Measurements from ENCODE around the gene CHRNA4. TPM values are rescaled to one million over a fixed set of nuclear protein-coding genes. Genes with fewer than 3 reads are reported as not detected.
"Not testable (repeated sequence)": the region's sequence is repeated elsewhere in the genome, so short reads cannot be mapped to it uniquely, and the experiment has no call there.

The CHRNA4 gene
- total RNA-seq, 1 donor from 2014 or later, result not detected

- Mint-ChIP-seq H3K9me3 (peaks cover 4% of the 10 kb centered on the region), H3K36me3 (ENCODE audit: low read depth) (no peaks in the 10 kb centered on the region), H3K27me3 (ENCODE audit: insufficient read depth) (no peaks in the 10 kb centered on the region), H3K27ac (no peak overlapping the region), H3K4me1 (ENCODE audit: low read depth) (no peaks in the 10 kb centered on the region), H3K4me3 (no peak overlapping the region)
- DNase-seq (ENCODE audit: low spot score), result no peak
- intact Hi-C loops (cut with micrococcal nuclease), result no loop called here
These were observed 54.2 kb downstream of the CHRNA4 start for GRCh38 chr20:63306673-63307537.

- not testable (repeated sequence) for H3K27ac Mint-ChIP-seq
These were observed 55.0 kb downstream of the CHRNA4 start for GRCh38 chr20:63305933-63306672.

GRCh38 chr20:63305393-63305792, 55.8 kb downstream of the CHRNA4 start:
- Mint-ChIP-seq H3K4me1 (ENCODE audit: low read depth) (no peaks in the 10 kb centered on the region), H3K4me3 (no peak overlapping the region), H3K27ac (no peak overlapping the region), H3K9me3 (peaks cover 4% of the 10 kb centered on the region), H3K36me3 (ENCODE audit: low read depth) (no peaks in the 10 kb centered on the region), H3K27me3 (ENCODE audit: insufficient read depth) (peaks cover 6% of the 10 kb centered on the region)
- DNase-seq (ENCODE audit: low spot score), result no peak
- intact Hi-C loops (cut with micrococcal nuclease), result no loop called here

More at GRCh38 chr20:63305933-63306672, 55.0 kb downstream of the CHRNA4 start:
- H3K27me3 Mint-ChIP-seq (ENCODE audit: insufficient read depth); H3K36me3 Mint-ChIP-seq (ENCODE audit: low read depth); H3K4me1 Mint-ChIP-seq (ENCODE audit: low read depth); H3K4me3 Mint-ChIP-seq; intact Hi-C loops (cut with micrococcal nuclease); H3K9me3 Mint-ChIP-seq; DNase-seq (ENCODE audit: low spot score): not testable (repeated sequence)

- no peaks in the 10 kb centered on the region for H3K36me3 Mint-ChIP-seq (ENCODE audit: low read depth)
- DNase-seq (ENCODE audit: low spot score), result no peak
- no peak overlapping the region for H3K4me3 Mint-ChIP-seq
- H3K27ac Mint-ChIP-seq, result no peak overlapping the region
- peaks cover 6% of the 10 kb centered on the region for H3K27me3 Mint-ChIP-seq (ENCODE audit: insufficient read depth)
- no peaks in the 10 kb centered on the region for H3K4me1 Mint-ChIP-seq (ENCODE audit: low read depth)
- H3K9me3 Mint-ChIP-seq, result peaks cover 4% of the 10 kb centered on the region
- intact Hi-C loops (cut with micrococcal nuclease), result no loop called here
These were observed 58.0 kb downstream of the CHRNA4 start for GRCh38 chr20:63303095-63303666.

GRCh38 chr20:63301671-63302070, 59.5 kb downstream of the CHRNA4 start:
- Mint-ChIP-seq H3K27me3 (ENCODE audit: insufficient read depth) (peaks cover 6% of the 10 kb centered on the region), H3K36me3 (ENCODE audit: low read depth) (no peaks in the 10 kb centered on the region), H3K4me3 (no peak overlapping the region), H3K27ac (no peak overlapping the region), H3K4me1 (ENCODE audit: low read depth) (no peaks in the 10 kb centered on the region), H3K9me3 (peaks cover 4% of the 10 kb centered on the region)
- intact Hi-C loops (cut with micrococcal nuclease), result no loop called here
- no peak for DNase-seq (ENCODE audit: low spot score)

- no peaks in the 10 kb centered on the region for H3K36me3 Mint-ChIP-seq (ENCODE audit: low read depth)
- peaks cover 16% of the 10 kb centered on the region for H3K27me3 Mint-ChIP-seq (ENCODE audit: insufficient read depth)
- H3K9me3 Mint-ChIP-seq, result peaks cover 4% of the 10 kb centered on the region
- DNase-seq (ENCODE audit: low spot score), result no peak
- intact Hi-C loops (cut with micrococcal nuclease), result no loop called here
- no peaks in the 10 kb centered on the region for H3K4me1 Mint-ChIP-seq (ENCODE audit: low read depth)
- H3K27ac Mint-ChIP-seq, result no peak overlapping the region
- H3K4me3 Mint-ChIP-seq, result no peak overlapping the region
These were observed 62.3 kb downstream of the CHRNA4 start for GRCh38 chr20:63298731-63299312.

GRCh38 chr20:63297796-63298572, 63.2 kb downstream of the CHRNA4 start:
- H3K36me3 Mint-ChIP-seq (ENCODE audit: low read depth), result no peaks in the 10 kb centered on the region
- H3K9me3 Mint-ChIP-seq, result peaks cover 4% of the 10 kb centered on the region
- H3K4me3 Mint-ChIP-seq, result no peak overlapping the region
- no peak overlapping the region for H3K27ac Mint-ChIP-seq
- H3K4me1 Mint-ChIP-seq (ENCODE audit: low read depth), result no peaks in the 10 kb centered on the region
- DNase-seq (ENCODE audit: low spot score), result no peak
- intact Hi-C loops (cut with micrococcal nuclease), result no loop called here
- peaks cover 16% of the 10 kb centered on the region for H3K27me3 Mint-ChIP-seq (ENCODE audit: insufficient read depth)

- DNase-seq (ENCODE audit: low spot score), result no peak
- no peaks in the 10 kb centered on the region for H3K36me3 Mint-ChIP-seq (ENCODE audit: low read depth)
- H3K4me3 Mint-ChIP-seq, result no peak overlapping the region
- no peaks in the 10 kb centered on the region for H3K9me3 Mint-ChIP-seq
- no peaks in the 10 kb centered on the region for H3K4me1 Mint-ChIP-seq (ENCODE audit: low read depth)
- H3K27me3 Mint-ChIP-seq (ENCODE audit: insufficient read depth), result peaks cover 16% of the 10 kb centered on the region
- intact Hi-C loops (cut with micrococcal nuclease), result no loop called here
- H3K27ac Mint-ChIP-seq, result no peak overlapping the region
These were observed 63.8 kb downstream of the CHRNA4 start for GRCh38 chr20:63297371-63297781.

GRCh38 chr20:63296531-63297299, 64.4 kb downstream of the CHRNA4 start:
- peaks cover 16% of the 10 kb centered on the region for H3K27me3 Mint-ChIP-seq (ENCODE audit: insufficient read depth)
- H3K36me3 Mint-ChIP-seq (ENCODE audit: low read depth), result no peaks in the 10 kb centered on the region
- H3K4me3 Mint-ChIP-seq, result no peak overlapping the region
- no peak overlapping the region for H3K27ac Mint-ChIP-seq
- intact Hi-C loops (cut with micrococcal nuclease), result no loop called here
- H3K4me1 Mint-ChIP-seq (ENCODE audit: low read depth), result no peaks in the 10 kb centered on the region
- no peaks in the 10 kb centered on the region for H3K9me3 Mint-ChIP-seq
- no peak for DNase-seq (ENCODE audit: low spot score)

GRCh38 chr20:63295846-63296245, 65.3 kb downstream of the CHRNA4 start:
- intact Hi-C loops (cut with micrococcal nuclease), result no loop called here
- H3K4me1 Mint-ChIP-seq (ENCODE audit: low read depth), result no peaks in the 10 kb centered on the region
- DNase-seq (ENCODE audit: low spot score), result no peak
- H3K4me3 Mint-ChIP-seq, result no peak overlapping the region
- no peak overlapping the region for H3K27ac Mint-ChIP-seq
- H3K9me3 Mint-ChIP-seq, result no peaks in the 10 kb centered on the region
- H3K36me3 Mint-ChIP-seq (ENCODE audit: low read depth), result no peaks in the 10 kb centered on the region
- H3K27me3 Mint-ChIP-seq (ENCODE audit: insufficient read depth), result peaks cover 13% of the 10 kb centered on the region

- Mint-ChIP-seq H3K27ac (no peak overlapping the region), H3K4me1 (ENCODE audit: low read depth) (no peaks in the 10 kb centered on the region), H3K27me3 (ENCODE audit: insufficient read depth) (peaks cover 10% of the 10 kb centered on the region), H3K4me3 (no peak overlapping the region), H3K36me3 (ENCODE audit: low read depth) (no peaks in the 10 kb centered on the region), H3K9me3 (no peaks in the 10 kb centered on the region)
- intact Hi-C loops (cut with micrococcal nuclease), result no loop called here
- no peak for DNase-seq (ENCODE audit: low spot score)
These were observed 65.7 kb downstream of the CHRNA4 start for GRCh38 chr20:63295422-63295821.

- Mint-ChIP-seq H3K27me3 (ENCODE audit: insufficient read depth) (peaks cover 10% of the 10 kb centered on the region), H3K4me1 (ENCODE audit: low read depth) (no peaks in the 10 kb centered on the region), H3K36me3 (ENCODE audit: low read depth) (no peaks in the 10 kb centered on the region), H3K9me3 (no peaks in the 10 kb centered on the region), H3K4me3 (no peak overlapping the region), H3K27ac (no peak overlapping the region)
- DNase-seq (ENCODE audit: low spot score), result no peak
- intact Hi-C loops (cut with micrococcal nuclease), result no loop called here
These were observed 66.1 kb downstream of the CHRNA4 start for GRCh38 chr20:63295018-63295417.

All from activated T-helper 1 cell treated with anti-CD3 and anti-CD28 coated beads, Interleukin-12 subunit alpha, Interleukin-12 subunit beta, Interleukin-2, Interleukin-4 antibody, amounts not matched to agents 30 ng/mL and 10 ng/mL and 1 ng/mL, durations not matched to agents 14 hours and 24 hours and 36 hours (primary cell).